KG1 (cell line): Measurements from ENCODE around the gene MMP11.
A peak's percentile ranks its signal among the peaks of the same experiment; 100 is the strongest.

ENCODE experiments used
- DNase-seq: peaks from one replicate; lab custom pipeline; 2025; lab: John Stamatoyannopoulos, UW

The MMP11 gene

GRCh38 chr22:23781511-23782183 lies 9.0 kb downstream of the MMP11 start:
- DNase-seq = no peak

GRCh38 chr22:23782252-23782651 lies 9.6 kb downstream of the MMP11 start:
- DNase-seq = no peak

- DNase-seq = no peak
These were observed 10.1 kb downstream of the MMP11 start for GRCh38 chr22:23782703-23783102.

GRCh38 chr22:23783265-23784150 lies 10.9 kb downstream of the MMP11 start:
- no peak for DNase-seq

- no peak for DNase-seq
These were observed 11.6 kb downstream of the MMP11 start for GRCh38 chr22:23784215-23784732.

GRCh38 chr22:23786261-23786710 lies 13.6 kb downstream of the MMP11 start:
- no peak for DNase-seq

GRCh38 chr22:23786752-23787599 lies 14.3 kb downstream of the MMP11 start, which contains the start of gene SMARCB1:
SMARCB1 (plus strand) TSS chr22:23786966; CDS start chr22:23787170, 204 bp downstream.
- peak; percentile 72 for DNase-seq

- DNase-seq = no peak
These were observed 14.9 kb downstream of the MMP11 start for GRCh38 chr22:23787600-23787896.

GRCh38 chr22:23787910-23788309 lies 15.3 kb downstream of the MMP11 start:
- no peak for DNase-seq

- no peak for DNase-seq
These were observed 16.5 kb downstream of the MMP11 start for GRCh38 chr22:23789121-23789520.

- DNase-seq = no peak
These were observed 17.0 kb downstream of the MMP11 start for GRCh38 chr22:23789638-23790037.

- no peak for DNase-seq
These were observed 18.4 kb downstream of the MMP11 start for GRCh38 chr22:23790819-23791737.

GRCh38 chr22:23791738-23792645 lies 19.3 kb downstream of the MMP11 start:
- DNase-seq = no peak

GRCh38 chr22:23793326-23793725 lies 20.7 kb downstream of the MMP11 start:
- DNase-seq = no peak

- DNase-seq = no peak
These were observed 23.8 kb downstream of the MMP11 start for GRCh38 chr22:23796461-23796860.

- no peak for DNase-seq
These were observed 27.9 kb downstream of the MMP11 start for GRCh38 chr22:23800297-23801237.

- DNase-seq = no peak
These were observed 28.7 kb downstream of the MMP11 start for GRCh38 chr22:23801238-23801821.

GRCh38 chr22:23801886-23802377 lies 29.3 kb downstream of the MMP11 start:
- DNase-seq = no peak
